ENCODE measurements around the gene ISY1. TPM values are rescaled to one million over a fixed set of nuclear protein-coding genes. Genes with fewer than 3 reads are reported as not detected.

ISY1 gene
- total RNA-seq, 1 donor from 2014 or later: 31.0 TPM

DNA sequence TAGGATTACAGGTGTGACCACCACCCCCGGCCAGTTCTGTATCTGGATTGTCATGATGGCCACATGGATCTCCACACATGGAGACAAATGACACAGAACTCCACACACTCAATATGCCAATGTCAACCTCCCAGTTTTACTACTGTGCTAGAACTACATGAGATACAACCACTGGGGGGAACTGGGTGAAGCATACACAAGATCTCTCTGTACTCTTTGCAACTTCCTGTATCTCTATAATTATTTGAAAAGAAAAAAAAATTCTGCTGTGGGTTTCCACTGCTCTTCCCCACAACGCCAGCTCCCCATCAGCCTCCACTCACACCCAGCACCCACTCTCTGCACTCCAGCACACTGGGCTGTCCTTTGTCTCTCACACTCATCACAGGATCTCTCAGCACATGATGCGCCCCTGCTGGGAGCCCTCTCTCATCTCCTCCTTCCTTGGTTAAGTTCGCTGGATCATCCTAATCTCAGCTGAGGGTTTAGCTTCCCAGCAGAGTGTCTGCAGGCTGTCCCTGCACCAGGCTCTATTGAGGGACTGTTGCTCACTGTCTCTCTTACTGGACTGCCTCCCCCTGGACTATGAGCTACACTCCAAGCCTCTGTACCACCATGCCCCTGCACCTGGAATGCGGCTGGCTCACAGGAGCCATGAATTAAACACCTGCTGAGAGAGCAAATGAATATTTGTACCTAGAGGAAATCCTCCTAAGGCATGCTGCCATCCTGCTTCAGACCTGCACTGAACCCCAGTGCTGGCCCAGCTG, 28.6 kb downstream of the ISY1 start:
- Histone ChIP-seq H3K4me3 (no peak overlapping the region), H3K27me3 (ENCODE audit: low read depth) (no peaks in the 10 kb centered on the region), H3K9me3 (no peaks in the 10 kb centered on the region), H3K36me3 (peaks cover 100% of the 10 kb centered on the region), H3K27ac (peak overlapping the region; percentile 15), H3K4me1 (no peaks in the 10 kb centered on the region)
- no peak for DNase-seq
- intact Hi-C loops (cut with DNase I): no loop called here
- ATAC-seq: peak in 1 of 2 donors; percentile 33
- TF ChIP-seq, protein P1, sequence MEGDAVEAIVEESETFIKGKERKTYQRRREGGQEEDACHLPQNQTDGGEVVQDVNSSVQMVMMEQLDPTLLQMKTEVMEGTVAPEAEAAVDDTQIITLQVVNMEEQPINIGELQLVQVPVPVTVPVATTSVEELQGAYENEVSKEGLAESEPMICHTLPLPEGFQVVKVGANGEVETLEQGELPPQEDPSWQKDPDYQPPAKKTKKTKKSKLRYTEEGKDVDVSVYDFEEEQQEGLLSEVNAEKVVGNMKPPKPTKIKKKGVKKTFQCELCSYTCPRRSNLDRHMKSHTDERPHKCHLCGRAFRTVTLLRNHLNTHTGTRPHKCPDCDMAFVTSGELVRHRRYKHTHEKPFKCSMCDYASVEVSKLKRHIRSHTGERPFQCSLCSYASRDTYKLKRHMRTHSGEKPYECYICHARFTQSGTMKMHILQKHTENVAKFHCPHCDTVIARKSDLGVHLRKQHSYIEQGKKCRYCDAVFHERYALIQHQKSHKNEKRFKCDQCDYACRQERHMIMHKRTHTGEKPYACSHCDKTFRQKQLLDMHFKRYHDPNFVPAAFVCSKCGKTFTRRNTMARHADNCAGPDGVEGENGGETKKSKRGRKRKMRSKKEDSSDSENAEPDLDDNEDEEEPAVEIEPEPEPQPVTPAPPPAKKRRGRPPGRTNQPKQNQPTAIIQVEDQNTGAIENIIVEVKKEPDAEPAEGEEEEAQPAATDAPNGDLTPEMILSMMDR (IDR thresholded peaks at IDR 0.05): no peak

DNA sequence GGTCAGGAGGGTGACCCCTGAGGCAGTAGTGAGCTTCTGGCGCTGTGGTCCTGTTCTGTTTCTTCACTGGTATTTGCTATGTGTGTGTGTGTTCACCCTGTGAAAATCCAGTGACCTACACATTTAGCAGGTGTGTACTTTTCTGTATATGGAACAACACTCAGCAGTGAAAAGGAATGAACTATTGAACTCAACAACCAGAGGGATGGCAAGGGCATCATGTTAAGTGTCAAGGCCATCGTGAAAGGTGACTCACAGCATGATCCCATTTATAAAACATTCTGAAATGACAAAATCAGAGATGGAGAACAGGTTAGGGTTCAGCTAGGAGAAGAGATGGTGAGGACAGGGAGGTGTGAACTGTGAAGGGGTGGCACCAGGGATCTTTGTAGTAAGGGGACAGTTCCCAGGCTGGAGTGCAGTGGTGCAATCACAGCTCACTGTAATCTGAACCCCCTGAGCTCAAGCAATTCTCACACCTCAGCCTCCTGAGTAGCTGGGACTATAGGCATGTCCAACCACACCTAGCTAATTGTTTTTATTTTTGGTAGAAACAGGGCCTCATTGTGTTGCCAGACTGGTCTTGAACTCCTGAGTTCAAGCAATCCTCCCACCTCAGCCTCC, 29.3 kb downstream of the ISY1 start:
- intact Hi-C loops (cut with DNase I): no loop called here

DNA sequence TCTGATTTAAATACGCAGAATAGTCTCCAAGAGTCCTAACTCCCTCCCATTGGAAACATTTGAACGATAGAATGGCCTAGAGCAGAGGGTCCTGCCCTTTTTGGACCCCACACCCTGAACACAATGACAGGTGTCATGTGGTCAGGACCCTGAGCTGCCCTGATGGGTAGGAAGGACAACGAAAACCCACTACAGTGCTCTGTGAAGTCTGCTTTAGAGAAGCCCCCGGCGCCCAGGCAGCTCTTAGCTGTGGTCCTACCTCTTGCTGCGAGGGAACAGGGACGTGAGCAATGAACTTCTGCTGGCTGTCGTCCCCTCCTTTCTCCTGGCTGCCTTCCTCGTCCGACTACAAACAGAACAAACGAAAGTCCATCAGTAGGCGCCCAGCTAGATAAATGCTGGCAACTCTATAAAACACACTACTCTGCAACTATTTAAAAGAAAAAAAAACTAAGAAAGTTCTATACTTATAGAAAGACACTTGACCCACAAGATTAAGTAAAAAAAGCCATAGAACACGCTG, 30.5 kb downstream of the ISY1 start:
- ATAC-seq (no peak), DNase-seq (no peak)
- TF ChIP-seq, protein P1 (IDR thresholded peaks at IDR 0.05): no peak
- Histone ChIP-seq H3K27ac (no peak overlapping the region), H3K4me1 (no peaks in the 10 kb centered on the region), H3K9me3 (no peaks in the 10 kb centered on the region), H3K36me3 (peaks cover 87% of the 10 kb centered on the region), H3K4me3 (no peak overlapping the region), H3K27me3 (ENCODE audit: low read depth) (no peaks in the 10 kb centered on the region)
- intact Hi-C loops (cut with DNase I): no loop called here

More for the DNA sequence above, 29.3 kb downstream of the ISY1 start:
- DNase-seq (no peak), ATAC-seq (no peak)
- H3K4me3 ChIP-seq: no peak overlapping the region
- TF ChIP-seq, protein P1 (IDR thresholded peaks at IDR 0.05): no peak
- H3K9me3 ChIP-seq: no peaks in the 10 kb centered on the region
- no peaks in the 10 kb centered on the region for H3K27me3 ChIP-seq (ENCODE audit: low read depth)
- peak overlapping the region; percentile 15 for H3K27ac ChIP-seq
- peaks cover 100% of the 10 kb centered on the region for H3K36me3 ChIP-seq
- H3K4me1 ChIP-seq: no peaks in the 10 kb centered on the region

DNA sequence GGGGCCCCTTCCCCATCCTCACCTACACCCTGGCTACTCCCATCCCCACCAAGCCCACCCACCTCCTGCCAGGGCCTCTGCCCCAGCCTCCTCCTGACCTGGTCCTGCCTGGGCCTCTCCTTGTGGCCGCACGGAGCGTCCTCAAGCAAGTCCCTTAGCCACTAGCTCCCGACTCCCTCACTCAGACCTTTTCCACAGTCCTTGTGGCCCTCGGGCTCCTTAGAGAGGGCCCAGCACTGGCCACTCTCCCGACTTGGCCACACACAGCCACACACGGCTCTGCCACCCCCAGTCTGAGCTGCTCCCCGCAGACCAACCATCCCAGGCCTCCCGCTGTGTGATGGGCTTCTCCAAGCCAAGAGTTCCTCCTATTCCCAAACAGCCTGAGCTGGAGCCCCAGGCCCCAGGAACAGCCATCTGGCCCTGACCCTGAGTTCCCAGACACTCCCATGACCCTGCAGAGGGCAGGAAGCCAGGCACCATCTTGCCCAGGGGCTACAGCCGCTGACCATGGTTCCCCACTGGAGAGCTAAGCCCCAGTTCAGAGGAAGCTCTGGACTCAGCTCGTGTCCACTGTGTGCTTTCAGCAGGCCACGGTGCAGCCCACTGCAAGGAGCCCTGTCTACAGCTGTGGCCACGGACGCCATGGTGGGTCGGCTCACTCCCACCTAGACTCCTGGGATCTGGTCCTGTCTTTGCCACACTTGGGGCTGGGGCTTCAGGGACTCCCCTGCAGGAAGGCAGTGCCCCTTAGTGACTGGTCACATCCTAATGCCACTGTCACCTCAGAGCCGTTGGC, 32.3 kb downstream of the ISY1 start:
- Histone ChIP-seq H3K27me3 (ENCODE audit: low read depth) (no peaks in the 10 kb centered on the region), H3K9me3 (no peaks in the 10 kb centered on the region), H3K36me3 (peaks cover 69% of the 10 kb centered on the region), H3K4me3 (no peak overlapping the region), H3K27ac (no peak overlapping the region), H3K4me1 (no peaks in the 10 kb centered on the region)
- intact Hi-C loops (cut with DNase I): no loop called here
- ATAC-seq: peak in 1 of 2 donors; percentile 4
- DNase-seq: no peak
- TF ChIP-seq, protein P1 (IDR thresholded peaks at IDR 0.05): no peak

DNA sequence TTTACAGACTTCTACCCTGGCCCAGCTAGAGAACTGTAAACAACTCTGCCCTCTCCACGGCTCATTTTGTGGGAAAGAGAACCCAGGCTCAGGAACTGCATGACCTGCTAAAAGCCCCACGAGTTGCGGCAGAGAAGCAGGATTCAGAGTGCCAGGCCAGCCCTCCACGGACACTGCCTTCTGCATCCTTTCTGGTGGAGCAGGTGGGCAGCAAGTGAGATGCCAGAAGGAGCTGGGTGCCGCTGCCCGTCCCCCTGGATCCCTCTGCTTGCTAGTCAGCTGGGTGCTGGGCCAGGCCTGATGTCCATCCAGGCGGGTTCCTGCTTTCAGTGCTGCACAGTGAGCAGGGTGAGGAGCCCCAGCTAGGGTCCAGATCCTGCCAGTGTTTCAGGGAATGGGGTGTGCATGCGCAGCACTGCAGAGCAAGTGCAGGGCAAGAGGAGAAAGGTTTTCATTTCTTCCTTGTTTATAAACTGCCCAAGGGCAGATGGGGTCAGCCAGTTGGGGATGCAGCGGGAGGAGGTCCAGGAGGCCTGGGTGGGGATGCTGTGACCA, 34.1 kb downstream of the ISY1 start:
- Histone ChIP-seq H3K27ac (no peak overlapping the region), H3K4me3 (no peak overlapping the region), H3K9me3 (no peaks in the 10 kb centered on the region), H3K27me3 (ENCODE audit: low read depth) (no peaks in the 10 kb centered on the region), H3K36me3 (peaks cover 52% of the 10 kb centered on the region), H3K4me1 (no peaks in the 10 kb centered on the region)
- ATAC-seq: no peak
- TF ChIP-seq, protein P1 (IDR thresholded peaks at IDR 0.05): no peak
- intact Hi-C loops (cut with DNase I): no loop called here
- DNase-seq: no peak
